Astrocyte of the spinal cord (primary cell): ENCODE data around the gene TMEM202.
A peak's percentile ranks its signal among the peaks of the same experiment; 100 is the strongest.

Experiments used
- DNase-seq: peaks from one replicate; pipeline ENCODE4 v3.0.0; 2011; ENCODE audit warnings: low read depth, low spot score
- H3K4me3 ChIP-seq: 2 replicates; pipeline ENCODE4 v1.5.1; 2011; ENCODE audit warnings: low read depth, mild to moderate bottlenecking, low read length, moderate library complexity
- CTCF ChIP-seq: IDR thresholded peaks from 2 replicates; pipeline ENCODE4 v1.5.1; 2012; ENCODE audit warnings: low read depth, mild to moderate bottlenecking, low read length, inconsistent platforms
- in situ Hi-C: cut with HindIII; loops from 2 replicates; pipeline ENCODE4 v1.10.0; 2017; ENCODE audit warnings: low sequenced_read_pairs

Gene TMEM202

GRCh38 chr15:72397796-72398588 lies at the start of gene TMEM202:
TSS of gene TMEM202 (plus strand) at chr15:72398305. CDS start at chr15:72398327, 22 bp downstream.
- H3K4me3 ChIP-seq: no peak within 1 kb of the TSS
- TF ChIP-seq CTCF: no peak
- DNase-seq: no peak
- in situ Hi-C loops: no loop called here

- no peak for TF ChIP-seq CTCF
- no peak overlapping the region for H3K4me3 ChIP-seq
- peak; percentile 5 for DNase-seq
- in situ Hi-C loops: no loop called here
Observed at GRCh38 chr15:72353266-72353665, 44.8 kb upstream of the TMEM202 start.

- TF ChIP-seq CTCF: no peak
- no peak for DNase-seq
- in situ Hi-C loops: no loop called here
- no peak overlapping the region for H3K4me3 ChIP-seq
Observed at GRCh38 chr15:72354496-72354895, 43.6 kb upstream of the TMEM202 start.

- no peak for TF ChIP-seq CTCF
- in situ Hi-C loops: no loop called here
- DNase-seq: no peak
- no peak overlapping the region for H3K4me3 ChIP-seq
Observed at GRCh38 chr15:72358121-72358520, 40.0 kb upstream of the TMEM202 start.

- peak; percentile 61 for DNase-seq
- H3K4me3 ChIP-seq: no peak overlapping the region
- in situ Hi-C loops: no loop called here
- TF ChIP-seq CTCF: no peak
Observed at GRCh38 chr15:72358650-72359171, 39.4 kb upstream of the TMEM202 start.

- no peak for DNase-seq
- in situ Hi-C loops: no loop called here
Observed at GRCh38 chr15:72361176-72361575, 36.9 kb upstream of the TMEM202 start.

More at GRCh38 chr15:72361176-72361575, 36.9 kb upstream of the TMEM202 start:
- H3K4me3 ChIP-seq: no peak overlapping the region
- no peak for TF ChIP-seq CTCF
